DOHH2 (cell line): Measurements from ENCODE around the gene PADI3.

Experiments
- CTCF ChIP-seq: fragments of 200-600 bp; sonication (generic); IDR thresholded peaks from one replicate; pipeline ENCODE4 v1.5.1; 2014; ENCODE audit warnings: antibody characterized with exemption, mild to moderate bottlenecking, low read depth, low read length; ENCODE audit not compliant: poor library complexity, severe bottlenecking
- EZH2phosphoT487 ChIP-seq: fragments of 200-600 bp; sonication (generic); IDR thresholded peaks from 2 replicates; pipeline ENCODE4 v1.6.1; 2017; ENCODE audit warnings: borderline replicate concordance, mild to moderate bottlenecking, antibody characterized with exemption, low read length, moderate library complexity, mixed read lengths

- TF ChIP-seq CTCF: no peak
- no peak for TF ChIP-seq EZH2phosphoT487
Measured at GRCh38 chr1:17227358-17227915, 21.5 kb upstream of the PADI3 start.
